Loucy (cell line): ENCODE measurements around the gene HOXA10.

Experiments
- H2AFZ ChIP-seq: fragments of 200-600 bp; sonication (generic); 2 replicates; pipeline ENCODE4 v1.6.0; 2016; ENCODE audit warnings: antibody characterized with exemption, mild to moderate bottlenecking, low read length, moderate library complexity
- H3F3A ChIP-seq: fragments of 200-600 bp; 2 replicates; pipeline ENCODE4 v1.6.0; 2016; ENCODE audit warnings: antibody characterized with exemption, low read depth, mild to moderate bottlenecking
- H3K27me3 ChIP-seq: fragments of 200-600 bp; sonication (generic); 2 replicates; pipeline ENCODE4 v1.6.1; 2014; ENCODE audit warnings: low read length, mild to moderate bottlenecking; ENCODE audit not compliant: insufficient read depth, poor library complexity, severe bottlenecking
- H3K36me3 ChIP-seq: fragments of 200-600 bp; sonication (generic); 2 replicates; pipeline ENCODE4 v1.6.1; 2016; ENCODE audit warnings: low read length; ENCODE audit not compliant: insufficient read depth
- H3K4me1 ChIP-seq: fragments of 200-600 bp; sonication (generic); 2 replicates; pipeline ENCODE4 v1.5.1; 2014; ENCODE audit warnings: low read length, mild to moderate bottlenecking; ENCODE audit not compliant: insufficient read depth, poor library complexity, severe bottlenecking
- H3K4me2 ChIP-seq: fragments of 200-600 bp; sonication (generic); 2 replicates; pipeline ENCODE4 v1.6.0; 2014; ENCODE audit warnings: antibody characterized with exemption, low read length, low read depth, mild to moderate bottlenecking; ENCODE audit not compliant: poor library complexity, severe bottlenecking
- H3K4me3 ChIP-seq: fragments of 200-600 bp; sonication (generic); 2 replicates; pipeline ENCODE4 v1.5.1; 2014; ENCODE audit warnings: low read length, mild to moderate bottlenecking, mixed read lengths; ENCODE audit not compliant: poor library complexity, severe bottlenecking
- H3K79me2 ChIP-seq: fragments of 200-600 bp; sonication (generic); 2 replicates; pipeline ENCODE4 v1.6.1; 2014; ENCODE audit warnings: low read length; ENCODE audit not compliant: insufficient read depth
- H3K9ac ChIP-seq: fragments of 200-600 bp; sonication (generic); 2 replicates; pipeline ENCODE4 v1.6.0; 2014; ENCODE audit warnings: mild to moderate bottlenecking, low read depth, low read length, moderate library complexity; ENCODE audit not compliant: poor library complexity, severe bottlenecking
- H3K9me2 ChIP-seq: fragments of 200-600 bp; sonication (generic); replicated peaks from 2 replicates; pipeline ENCODE4 v1.6.1; 2016; ENCODE audit warnings: low read depth, low read length, mixed read lengths
- H3K9me3 ChIP-seq: fragments of 200-600 bp; sonication (generic); 2 replicates; pipeline ENCODE4 v1.6.1; 2014; ENCODE audit warnings: mild to moderate bottlenecking, antibody characterized with exemption, low read length, low read depth; ENCODE audit not compliant: insufficient read depth
- H4K20me1 ChIP-seq: fragments of 200-600 bp; sonication (generic); 2 replicates; pipeline ENCODE4 v1.6.0; 2014; ENCODE audit warnings: antibody characterized with exemption, low read length, mild to moderate bottlenecking; ENCODE audit not compliant: insufficient read depth, poor library complexity, severe bottlenecking
- EZH2phosphoT487 ChIP-seq: fragments of 200-600 bp; IDR thresholded peaks from 2 replicates; pipeline ENCODE4 v1.6.1; 2018; ENCODE audit warnings: antibody characterized with exemption, mild to moderate bottlenecking, moderate library complexity, borderline replicate concordance
- TF ChIP-seq, protein P1 (sequence below): fragments of 200-600 bp; sonication (generic); conservative IDR thresholded peaks from 2 replicates; pipeline ENCODE4 v1.5.1; 2014; ENCODE audit warnings: mild to moderate bottlenecking, antibody characterized with exemption, low read length

HOXA10 gene

GRCh38 chr7:27121684-27122076 is 52.4 kb downstream of the HOXA10 start:
- no peaks in the 10 kb centered on the region for H3K9me2 ChIP-seq
- no peaks in the 10 kb centered on the region for H3K9me3 ChIP-seq
- H3K4me3 ChIP-seq, result no peak overlapping the region
- no peaks in the 10 kb centered on the region for H3K27me3 ChIP-seq
- TF ChIP-seq, protein P1, sequence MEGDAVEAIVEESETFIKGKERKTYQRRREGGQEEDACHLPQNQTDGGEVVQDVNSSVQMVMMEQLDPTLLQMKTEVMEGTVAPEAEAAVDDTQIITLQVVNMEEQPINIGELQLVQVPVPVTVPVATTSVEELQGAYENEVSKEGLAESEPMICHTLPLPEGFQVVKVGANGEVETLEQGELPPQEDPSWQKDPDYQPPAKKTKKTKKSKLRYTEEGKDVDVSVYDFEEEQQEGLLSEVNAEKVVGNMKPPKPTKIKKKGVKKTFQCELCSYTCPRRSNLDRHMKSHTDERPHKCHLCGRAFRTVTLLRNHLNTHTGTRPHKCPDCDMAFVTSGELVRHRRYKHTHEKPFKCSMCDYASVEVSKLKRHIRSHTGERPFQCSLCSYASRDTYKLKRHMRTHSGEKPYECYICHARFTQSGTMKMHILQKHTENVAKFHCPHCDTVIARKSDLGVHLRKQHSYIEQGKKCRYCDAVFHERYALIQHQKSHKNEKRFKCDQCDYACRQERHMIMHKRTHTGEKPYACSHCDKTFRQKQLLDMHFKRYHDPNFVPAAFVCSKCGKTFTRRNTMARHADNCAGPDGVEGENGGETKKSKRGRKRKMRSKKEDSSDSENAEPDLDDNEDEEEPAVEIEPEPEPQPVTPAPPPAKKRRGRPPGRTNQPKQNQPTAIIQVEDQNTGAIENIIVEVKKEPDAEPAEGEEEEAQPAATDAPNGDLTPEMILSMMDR, result no peak
- TF ChIP-seq EZH2phosphoT487, result no peak
- peaks cover 98% of the 10 kb centered on the region; the same call in 1 of the 2 replicates for H3K36me3 ChIP-seq
- H4K20me1 ChIP-seq, result peaks cover 52% of the 10 kb centered on the region
- H3K4me1 ChIP-seq, result no peaks in the 10 kb centered on the region
- no peak overlapping the region for H3K9ac ChIP-seq
- H3K79me2 ChIP-seq, result peaks cover 99% of the 10 kb centered on the region
- H3K4me2 ChIP-seq, result no peak overlapping the region
- H2AFZ ChIP-seq, result no peak overlapping the region
- H3F3A ChIP-seq, result no peaks in the 10 kb centered on the region
